Endothelial cell of umbilical vein (primary cell): ENCODE data around the gene ZNF543. TPM values are rescaled to one million over a fixed set of nuclear protein-coding genes. Genes with fewer than 3 reads are reported as not detected.

ENCODE experiments used
- BruUV-seq: library from RNA; stranded (reverse); fragments of 400-500 nt; replicated peaks from 2 replicates; lab custom pipeline; 2021; lab: Mats Ljungman, UMichigan
- CTCF ChIA-PET: fragments of 300-600, 350-600 bp; sonication (Branson Sonifier 250); formaldehyde crosslinking; loops from one replicate; lab custom pipeline; 2021; ENCODE audit warnings: antibody characterized with exemption, inconsistent platforms; lab: Charles Lee
- POLR2A ChIA-PET: fragments of 300-600, 350-600 bp; sonication (Branson Sonifier 250); formaldehyde crosslinking; loops from one replicate; lab custom pipeline; 2021; ENCODE audit warnings: antibody characterized with exemption, inconsistent platforms; lab: Charles Lee
- DNase-seq: peaks from one replicate; pipeline ENCODE4 v3.0.0-alpha.2; 2011; ENCODE audit warnings: low read depth, low spot score
- FAIRE-seq: peaks from 2 replicates; lab custom pipeline; 2011; peaks lifted over from hg19 to GRCh38; lab: Jason Lieb, UNC
- H2AFZ ChIP-seq: 2 replicates; pipeline ENCODE4 v1.6.0; 2012; ENCODE audit warnings: low read depth, low read length, control low read depth, inconsistent platforms
- H3K27ac ChIP-seq: 2 replicates; pipeline ENCODE4 v1.5.1; 2011; ENCODE audit warnings: low read depth, mild to moderate bottlenecking, control low read depth, low read length, moderate library complexity; ENCODE audit not compliant: insufficient read depth
- H3K27me3 ChIP-seq, 2 experiments: 2 replicates each; pipeline versions ENCODE4 v1.6.0 to v1.6.1; 2011; ENCODE audit warnings: low read length in 2 of 2, mixed read lengths in 1 of 2; ENCODE audit not compliant: control insufficient read depth in 2 of 2, insufficient read depth in 2 of 2
- H3K36me3 ChIP-seq, 2 experiments: 2 replicates in 1 of 2; 3 replicates in 1 of 2; pipeline ENCODE4 v1.5.1; 2011; ENCODE audit warnings: low read length in 2 of 2, mild to moderate bottlenecking in 1 of 2, moderate library complexity in 1 of 2; ENCODE audit not compliant: control insufficient read depth in 2 of 2, insufficient read depth in 2 of 2; ENCODE audit errors: extremely low read depth in 1 of 2
- H3K4me1 ChIP-seq: 3 replicates; pipeline ENCODE4 v1.5.1; 2011; ENCODE audit warnings: mild to moderate bottlenecking, low read length; ENCODE audit not compliant: control insufficient read depth, insufficient read depth; ENCODE audit errors: extremely low read depth
- H3K4me2 ChIP-seq: 2 replicates; pipeline ENCODE4 v1.6.1; 2011; ENCODE audit warnings: low read length, control low read depth, mixed read lengths; ENCODE audit not compliant: insufficient read depth
- H3K4me3 ChIP-seq, 3 experiments: fragments of 200-600 bp in 1 of 3; sonication (generic), shearing (Covaris generic) in 1 of 3; replicated peaks in 1 of 3; 2 replicates each; pipeline ENCODE4 v1.5.1; 2011 to 2016; ENCODE audit warnings: control low read depth in 3 of 3, low read length in 3 of 3, mild to moderate bottlenecking in 2 of 3, inconsistent platforms in 1 of 3, low read depth in 1 of 3, moderate library complexity in 1 of 3; ENCODE audit not compliant: insufficient read depth in 1 of 3
- H3K79me2 ChIP-seq: 2 replicates; pipeline ENCODE4 v1.6.0; 2012; ENCODE audit warnings: low read length, inconsistent platforms; ENCODE audit not compliant: control insufficient read depth, insufficient read depth
- H3K9ac ChIP-seq: replicated peaks from 2 replicates; pipeline ENCODE3; 2011; ENCODE audit warnings: low read length, control low read depth; ENCODE audit not compliant: insufficient read depth; ENCODE audit errors: extremely low read depth
- H3K9me1 ChIP-seq: replicated peaks from 3 replicates; pipeline ENCODE4 v1.6.0; 2011; ENCODE audit warnings: mild to moderate bottlenecking, low read length; ENCODE audit not compliant: control insufficient read depth, insufficient read depth; ENCODE audit errors: extremely low read depth
- H3K9me3 ChIP-seq: replicated peaks from 2 replicates; pipeline ENCODE4 v1.5.1; 2012; ENCODE audit warnings: low read length, inconsistent platforms; ENCODE audit not compliant: control insufficient read depth, insufficient read depth
- H4K20me1 ChIP-seq: replicated peaks from 2 replicates; pipeline ENCODE3; 2011; ENCODE audit warnings: mild to moderate bottlenecking, low read length; ENCODE audit not compliant: control insufficient read depth, insufficient read depth; ENCODE audit errors: extremely low read depth
- CTCF ChIP-seq, 2 donors: IDR thresholded peaks; 1 replicate in 1 of 2; 2 replicates in 1 of 2; pipeline ENCODE4 v1.5.1; 2011; ENCODE audit warnings: low read length in 2 of 2, mild to moderate bottlenecking in 2 of 2, moderate library complexity in 2 of 2, control low read depth in 1 of 2, inconsistent platforms in 1 of 2, low read depth in 1 of 2; ENCODE audit not compliant: insufficient read depth in 1 of 2; ENCODE audit errors: extremely low read depth in 1 of 2
- EZH2 ChIP-seq: IDR thresholded peaks from 2 replicates; pipeline ENCODE4 v1.6.1; 2012; ENCODE audit warnings: borderline replicate concordance, low read depth, mild to moderate bottlenecking, moderate library complexity, low read length, inconsistent platforms; ENCODE audit not compliant: severe bottlenecking
- FOS ChIP-seq: IDR thresholded peaks from 2 replicates; pipeline ENCODE4 v1.6.1; 2011; ENCODE audit warnings: mild to moderate bottlenecking, low read length, moderate library complexity, borderline replicate concordance; ENCODE audit not compliant: insufficient read depth
- GATA2 ChIP-seq: IDR thresholded peaks from 2 replicates; pipeline ENCODE4 v1.7.0; 2011; ENCODE audit warnings: low read depth, mild to moderate bottlenecking, moderate library complexity, mixed read lengths, low read length; ENCODE audit not compliant: insufficient read length, insufficient read depth
- JUN ChIP-seq: IDR thresholded peaks from 2 replicates; pipeline ENCODE4 v1.6.1; 2011; ENCODE audit warnings: borderline replicate concordance, low read depth; ENCODE audit not compliant: insufficient read length, insufficient read depth
- MAX ChIP-seq: IDR thresholded peaks from 2 replicates; pipeline ENCODE4 v1.6.1; 2011; ENCODE audit not compliant: insufficient read depth, insufficient read length
- MYC ChIP-seq: IDR thresholded peaks from one replicate; pipeline ENCODE4 v1.6.1; 2011; ENCODE audit warnings: mild to moderate bottlenecking, low read depth, low read length
- POLR2A ChIP-seq: IDR thresholded peaks from 2 replicates; pipeline ENCODE4 v1.6.1; 2012; ENCODE audit warnings: low read depth, mild to moderate bottlenecking, control low read depth, low read length
- POLR2AphosphoS5 ChIP-seq: IDR thresholded peaks from 2 replicates; pipeline ENCODE4 v1.6.1; 2012; ENCODE audit warnings: low read depth, mild to moderate bottlenecking, control low read depth, low read length, moderate library complexity; ENCODE audit not compliant: insufficient read depth
- dilution Hi-C: fragments of 300-500 bp; cut with MboI; formaldehyde crosslinking; loops from one replicate; pipeline ENCODE4 v1.15.0; 2019; ENCODE audit warnings: low sequenced_read_pairs; ENCODE audit not compliant: extremely low pct_ligation_motif_present
- intact Hi-C: fragments of 100-400 bp; cut with micrococcal nuclease; formaldehyde crosslinking; loops from one replicate; pipeline ENCODE4 v1.10.0; 2022
- polyA plus RNA-seq, 4 experiments: library from polyadenylated mRNA; depleted of rRNA in 3 of 4; stranded (reverse) in 3 of 4; unstranded in 1 of 4; fragments of >200 nt; gene quantifications; 2 replicates each; pipeline versions ENCODE4 v1.2.1 to v1.2.3, GENCODE V29; 2011 to 2012; ENCODE audit warnings: missing spikeins in 1 of 4
- total RNA-seq: library from RNA; stranded (reverse); gene quantifications from 2 replicates; pipeline ENCODE4 v1.2.3, GENCODE V29; 2021

Gene ZNF543
- total and polyA plus RNA-seq, 2 donors (not counting 3 experiments of a cell fraction or from before 2014, with no cell fraction given): 1.1 to 5.3 TPM

GRCh38 chr19:57376151-57376550 is 55.9 kb downstream of the ZNF543 start:
- intact Hi-C loops: no loop called here
- H3K79me2 ChIP-seq: no peaks in the 10 kb centered on the region
- H3K4me2 ChIP-seq: no peak overlapping the region
- no TSS peak for BruUV-seq
- H4K20me1 ChIP-seq: no peaks in the 10 kb centered on the region
- dilution Hi-C loops: no loop called here
- no peak for FAIRE-seq
- H3K9ac ChIP-seq: no peak overlapping the region
- peaks cover 13% of the 10 kb centered on the region for H3K9me3 ChIP-seq
- no peak overlapping the region for H2AFZ ChIP-seq
- no peaks in the 10 kb centered on the region for H3K27me3 ChIP-seq
- H3K27ac ChIP-seq: no peak overlapping the region
- TF ChIP-seq POLR2AphosphoS5 (no peak), POLR2A (no peak), FOS (no peak), JUN (no peak), MAX (no peak), MYC (no peak), EZH2 (no peak), CTCF (IDR thresholded peaks at IDR 0.05; ENCODE audit: extremely low read depth in 1 of 2, insufficient read depth in 1 of 2, low read depth in 1 of 2, low read length in 2 of 2) (no peak), GATA2 (no peak)
- ChIA-PET POLR2A (no interaction called here), CTCF (no interaction called here)
- no peak for DNase-seq
- no peaks in the 10 kb centered on the region for H3K9me1 ChIP-seq
- H3K4me1 ChIP-seq: no peaks in the 10 kb centered on the region
- peaks cover 0 to 18% of the 10 kb centered on the region in 2 experiments for H3K36me3 ChIP-seq
- H3K4me3 ChIP-seq: no peak overlapping the region
